Erythroblast (primary cell): Measurements from ENCODE around the gene SLC19A2.

Experiments used
- GATA1 ChIP-seq: IDR thresholded peaks from 2 replicates; pipeline ENCODE4 v1.6.1; 2011; ENCODE audit warnings: low read depth, mild to moderate bottlenecking, control low read depth, low read length, moderate library complexity
- POLR2A ChIP-seq: IDR thresholded peaks from 2 replicates; pipeline ENCODE4 v1.6.1; 2011; ENCODE audit warnings: mild to moderate bottlenecking, low read length

DNA sequence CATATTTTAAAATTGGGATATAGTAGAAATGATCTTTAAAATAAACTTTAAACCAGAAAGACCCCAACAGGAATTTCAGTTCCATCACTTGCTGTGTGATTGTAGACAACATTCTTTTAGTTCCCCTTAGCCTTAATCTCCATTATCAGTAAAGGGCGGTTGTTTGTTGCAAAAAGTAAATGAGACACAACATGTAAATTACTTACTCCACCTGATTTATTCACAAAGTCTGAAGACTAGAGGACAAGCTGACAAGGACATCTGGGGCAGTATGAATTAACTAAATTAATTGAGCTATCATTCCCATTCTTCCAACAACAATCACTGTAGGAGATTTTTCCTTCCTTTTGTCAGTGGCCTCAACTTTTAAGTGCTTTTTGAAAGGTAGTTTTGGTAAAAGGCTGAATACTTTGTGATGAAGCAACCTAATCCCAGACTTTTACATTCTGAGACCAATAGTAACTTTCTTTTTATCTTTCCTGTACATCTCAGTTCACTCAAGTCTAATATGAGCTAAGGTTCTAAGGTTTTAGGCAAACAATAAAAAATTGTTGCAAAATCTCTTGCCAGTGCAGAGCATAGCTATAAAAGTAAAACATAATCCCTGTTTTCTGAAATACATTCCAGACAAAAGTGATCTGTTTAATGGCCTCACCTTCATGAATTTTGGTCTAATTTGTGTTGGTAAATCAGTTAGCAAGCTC lies 6.2 kb downstream of the SLC19A2 start:
- TF ChIP-seq POLR2A (no peak), GATA1 (no peak)
